GM12878 (cell line): ENCODE results near the gene SCN5A. TPM values are rescaled to one million over a fixed set of nuclear protein-coding genes. Genes with fewer than 3 reads are reported as not detected.

ENCODE experiments used
- ATAC-seq: fragments of 200-7000 bp; cut with Tn5 transposase; 3 replicates; pipeline ENCODE4 v1.9.1; 2020; ENCODE audit warnings: mild to moderate bottlenecking, moderate library complexity
- BruUV-seq: library from RNA; stranded (reverse); fragments of 400-500 nt; replicated peaks from 2 replicates; lab custom pipeline; 2021; lab: Mats Ljungman, UMichigan
- CTCF ChIA-PET: fragments of 300-600 bp; sonication (Branson Sonifier 250); formaldehyde crosslinking; extraction: SDS; loops from one replicate; lab custom pipeline; 2021; ENCODE audit warnings: inconsistent platforms; lab: Yijun Ruan, JAX
- POLR2A ChIA-PET: fragments of 350-600 bp; formaldehyde crosslinking; extraction: SDS; loops from one replicate; lab custom pipeline; 2021; ENCODE audit warnings: inconsistent platforms; lab: Charles Lee
- RAD21 ChIA-PET: fragments of 300-600 bp; sonication (Branson Sonifier 250); formaldehyde crosslinking; loops from one replicate; lab custom pipeline; 2023; ENCODE audit warnings: antibody characterized with exemption; ENCODE audit not compliant: unreplicated experiment; lab: Charles Lee
- SMC1A ChIA-PET: fragments of 300-600 bp; sonication (Branson Sonifier 250); formaldehyde crosslinking; loops from one replicate; lab custom pipeline; 2023; ENCODE audit not compliant: unreplicated experiment, uncharacterized antibody; lab: Charles Lee
- DNase-seq: peaks from one replicate; pipeline ENCODE4 v3.0.0-alpha.2; 2011; ENCODE audit warnings: low read depth, low spot score
- FAIRE-seq: peaks from 3 replicates; lab custom pipeline; 2011; peaks lifted over from hg19 to GRCh38; lab: Jason Lieb, UNC
- H2AFZ ChIP-seq: 2 replicates; pipeline ENCODE4 v1.6.0; 2011; ENCODE audit warnings: low read depth, low read length, control low read depth; ENCODE audit not compliant: control insufficient read depth
- H3K27ac ChIP-seq: 2 replicates; pipeline ENCODE4 v1.5.1; 2011; ENCODE audit warnings: control low read depth; ENCODE audit not compliant: control insufficient read depth, insufficient read depth
- H3K27me3 ChIP-seq, 2 experiments: replicated peaks in 1 of 2; 2 replicates each; pipeline versions ENCODE4 v1.6.0 to v1.6.1; 2011; ENCODE audit warnings: low read length in 1 of 2; ENCODE audit not compliant: control insufficient read depth in 2 of 2, insufficient read depth in 2 of 2
- H3K36me3 ChIP-seq, 2 experiments: 2 replicates each; pipeline ENCODE4 v1.5.1; 2011; ENCODE audit warnings: low read length in 1 of 2; ENCODE audit not compliant: control insufficient read depth in 2 of 2, insufficient read depth in 2 of 2
- H3K4me1 ChIP-seq: 2 replicates; pipeline ENCODE4 v1.6.1; 2011; ENCODE audit warnings: mild to moderate bottlenecking, low read length, moderate library complexity, mixed read lengths; ENCODE audit not compliant: control insufficient read depth, insufficient read depth
- H3K4me2 ChIP-seq: 2 replicates; pipeline ENCODE4 v1.6.0; 2011; ENCODE audit warnings: control low read depth; ENCODE audit not compliant: control insufficient read depth, insufficient read depth
- H3K4me3 ChIP-seq: fragments of 200-600 bp; sonication (generic); 2 replicates; pipeline ENCODE4 v1.5.1; 2016
- H3K79me2 ChIP-seq: 2 replicates; pipeline ENCODE4 v1.6.0; 2011; ENCODE audit warnings: low read length; ENCODE audit not compliant: control insufficient read depth, insufficient read depth
- H3K9ac ChIP-seq: 2 replicates; pipeline ENCODE4 v1.8.0; 2011; ENCODE audit warnings: low read length, control low read depth, mixed read lengths; ENCODE audit not compliant: control insufficient read depth, insufficient read depth
- H3K9me3 ChIP-seq: replicated peaks from 3 replicates; pipeline ENCODE4 v1.5.1; 2011; ENCODE audit warnings: mild to moderate bottlenecking, low read length; ENCODE audit not compliant: control insufficient read depth, insufficient read depth
- H4K20me1 ChIP-seq: 2 replicates; pipeline ENCODE4 v1.6.0; 2011; ENCODE audit not compliant: control insufficient read depth, insufficient read depth
- BHLHE40 ChIP-seq, 2 experiments: fragments of 450-650 bp in 1 of 2; IDR thresholded peaks; 2 replicates each; pipeline ENCODE4 v1.6.1; 2011 to 2017; ENCODE audit warnings: low read depth in 2 of 2, borderline replicate concordance in 1 of 2, improper control_type of control experiment in 1 of 2, low read length in 1 of 2, mild to moderate bottlenecking in 1 of 2
- CUX1 ChIP-seq: IDR thresholded peaks from 2 replicates; pipeline ENCODE4 v1.6.1; 2012; ENCODE audit warnings: improper control_type of control experiment, low read depth, low read length; ENCODE audit not compliant: insufficient replicate concordance
- E2F4 ChIP-seq: IDR thresholded peaks from 2 replicates; pipeline ENCODE4 v1.6.1; 2012; ENCODE audit warnings: low read depth, low read length, improper control_type of control experiment
- GATAD2B ChIP-seq: fragments of 450-650 bp; conservative IDR thresholded peaks from 2 replicates; pipeline ENCODE4 v1.6.1; 2017; ENCODE audit warnings: low read depth, mild to moderate bottlenecking, moderate library complexity
- HCFC1 ChIP-seq: fragments of 150-350 bp; IDR thresholded peaks from 2 replicates; pipeline ENCODE4 v1.6.1; 2014; ENCODE audit warnings: low read length
- HDGF ChIP-seq: fragments of 450-650 bp; IDR thresholded peaks from 2 replicates; pipeline ENCODE4 v1.6.1; 2016; ENCODE audit warnings: antibody characterized with exemption
- KDM1A ChIP-seq: fragments of 200-600 bp; sonication (generic); IDR thresholded peaks from 2 replicates; pipeline ENCODE4 v1.6.1; 2016; ENCODE audit warnings: borderline replicate concordance
- MXI1 ChIP-seq: fragments of 150-350 bp; IDR thresholded peaks from 2 replicates; pipeline ENCODE4 v1.6.1; 2011; ENCODE audit warnings: low read depth, mild to moderate bottlenecking, inconsistent platforms, low read length, improper control_type of control experiment
- NR2F1 ChIP-seq: fragments of 450-650 bp; conservative IDR thresholded peaks from 2 replicates; pipeline ENCODE4 v1.6.1; 2017; ENCODE audit warnings: mild to moderate bottlenecking
- SIX5 ChIP-seq: IDR thresholded peaks from 2 replicates; pipeline ENCODE4 v1.6.1; 2011; ENCODE audit warnings: mild to moderate bottlenecking, low read depth, low read length, moderate library complexity; ENCODE audit not compliant: severe bottlenecking
- SREBF1 ChIP-seq: IDR thresholded peaks from 2 replicates; pipeline ENCODE4 v1.6.1; 2012; ENCODE audit warnings: mild to moderate bottlenecking, low read length
- YY1 ChIP-seq: IDR thresholded peaks from 2 replicates; pipeline ENCODE4 v1.6.1; 2011; ENCODE audit warnings: low read depth, mild to moderate bottlenecking, low read length
- ZBTB33 ChIP-seq: fragments of 450-650 bp; IDR thresholded peaks from 2 replicates; pipeline ENCODE4 v1.6.1; 2017; ENCODE audit warnings: mild to moderate bottlenecking
- ZNF274 ChIP-seq: IDR thresholded peaks from one replicate; pipeline ENCODE4 v1.8.0; 2011; ENCODE audit not compliant: insufficient read length, insufficient read depth
- WGBS: methylation state at CpG from one replicate; pipeline ENCODE4 v1.1.6; 2016; ENCODE audit warnings: low lambda C conversion rate; ENCODE audit not compliant: insufficient replicate concordance, insufficient coverage; ENCODE audit errors: missing lambda C conversion rate; 5-methylcytosine and 5-hydroxymethylcytosine counted together
- in situ Hi-C: fragments of 300-500 bp; cut with MboI; formaldehyde crosslinking; loops from 9 replicates; pipeline ENCODE4 v1.14.3; 2018; ENCODE audit warnings: mixed read lengths
- intact Hi-C: fragments of 100-400 bp; cut with micrococcal nuclease; formaldehyde crosslinking; loops from one replicate; pipeline ENCODE4 v1.14.2; 2022; ENCODE audit not compliant: unreplicated experiment
- polyA plus RNA-seq, 11 experiments: library from polyadenylated mRNA; depleted of rRNA in 4 of 11; unstranded in 6 of 11; stranded (reverse) in 5 of 11; fragments of >200 nt; fragmentation: Nextera tagmentation in 4 of 11; fragmentation: Illumina TruSeq in 1 of 11; extraction: Ambion mirVana in 4 of 11; extraction: Trizol in 1 of 11; gene quantifications; 1 replicate in 1 of 11; 2 replicates in 10 of 11; pipeline versions ENCODE4 v1.2.1 to v1.2.3, GENCODE V29; 2011 to 2016; ENCODE audit warnings: inconsistent platforms in 2 of 11, missing spikeins in 2 of 11, low read depth in 1 of 11
- total RNA-seq, 4 experiments: library from RNA; depleted of rRNA in 3 of 4; stranded (reverse); fragments of >200 nt in 3 of 4; fragmentation: Illumina TruSeq in 1 of 4; extraction: Trizol in 1 of 4; gene quantifications; 2 replicates each; pipeline versions ENCODE4 v1.2.1 to v1.2.3, GENCODE V29; 2013 to 2021
- TF ChIP-seq, protein P1 (sequence below): fragments of 450-650 bp; IDR thresholded peaks from 2 replicates; pipeline ENCODE4 v1.6.1; 2018; ENCODE audit warnings: borderline replicate concordance, mild to moderate bottlenecking; ENCODE audit not compliant: partially characterized antibody

SCN5A gene
- total and polyA plus RNA-seq, 10 of the 15 experiments (the other 5 are each of a cell fraction or from before 2014, with no cell fraction given): not detected

DNA sequence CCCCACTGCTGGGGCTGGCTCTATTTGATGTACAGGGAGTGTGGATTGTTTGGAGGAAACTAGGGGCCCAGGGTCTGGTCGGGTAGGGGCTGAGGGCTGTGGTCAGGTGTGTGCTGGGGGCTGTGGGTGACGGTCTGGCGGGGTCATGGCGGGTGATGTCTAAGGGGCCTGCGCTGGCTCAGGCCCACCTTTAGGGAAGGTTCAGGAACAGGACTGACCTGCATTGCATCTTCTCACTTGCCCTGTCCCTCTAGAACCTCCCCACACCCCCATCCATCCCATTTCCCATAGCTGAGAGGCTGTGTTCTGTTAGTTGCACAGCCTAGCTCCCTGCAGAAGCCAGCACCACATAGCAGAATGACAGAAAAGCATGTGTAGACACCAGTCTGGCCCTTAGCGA, 39.1 kb downstream of the SCN5A start:
- H3K27ac ChIP-seq: no peak overlapping the region
- no peak overlapping the region for H3K9ac ChIP-seq
- no peaks in the 10 kb centered on the region; a peak in 2 of 4 replicates for H3K27me3 ChIP-seq
- H3K79me2 ChIP-seq: no peaks in the 10 kb centered on the region
- intact Hi-C loops: no loop called here
- in situ Hi-C loops: no loop called here
- H3K9me3 ChIP-seq: no peaks in the 10 kb centered on the region
- 23% methylated on average over 6 of the region's 6 CpGs for WGBS
- no peaks in the 10 kb centered on the region for H3K4me1 ChIP-seq
- ATAC-seq: no peak
- CTCF ChIA-PET: no interaction called here
- RAD21 ChIA-PET: no interaction called here
- H4K20me1 ChIP-seq: no peaks in the 10 kb centered on the region
- H3K4me2 ChIP-seq: no peak overlapping the region
- no peak for FAIRE-seq
- no peak overlapping the region for H2AFZ ChIP-seq
- no peak overlapping the region for H3K4me3 ChIP-seq
- POLR2A ChIA-PET: no interaction called here
- SMC1A ChIA-PET: no interaction called here
- no TSS peak for BruUV-seq
- DNase-seq: no peak
- no peaks in the 10 kb centered on the region for H3K36me3 ChIP-seq
- no peak for TF ChIP-seq MXI1
- TF ChIP-seq KDM1A: no peak
- no peak for TF ChIP-seq BHLHE40 (IDR thresholded peaks at IDR 0.05; ENCODE audit: borderline replicate concordance in 1 of 2, low read depth in 2 of 2, low read length in 1 of 2)
- TF ChIP-seq CUX1: no peak
- TF ChIP-seq ZNF274: no peak
- no peak for TF ChIP-seq HDGF
- TF ChIP-seq, protein P1, sequence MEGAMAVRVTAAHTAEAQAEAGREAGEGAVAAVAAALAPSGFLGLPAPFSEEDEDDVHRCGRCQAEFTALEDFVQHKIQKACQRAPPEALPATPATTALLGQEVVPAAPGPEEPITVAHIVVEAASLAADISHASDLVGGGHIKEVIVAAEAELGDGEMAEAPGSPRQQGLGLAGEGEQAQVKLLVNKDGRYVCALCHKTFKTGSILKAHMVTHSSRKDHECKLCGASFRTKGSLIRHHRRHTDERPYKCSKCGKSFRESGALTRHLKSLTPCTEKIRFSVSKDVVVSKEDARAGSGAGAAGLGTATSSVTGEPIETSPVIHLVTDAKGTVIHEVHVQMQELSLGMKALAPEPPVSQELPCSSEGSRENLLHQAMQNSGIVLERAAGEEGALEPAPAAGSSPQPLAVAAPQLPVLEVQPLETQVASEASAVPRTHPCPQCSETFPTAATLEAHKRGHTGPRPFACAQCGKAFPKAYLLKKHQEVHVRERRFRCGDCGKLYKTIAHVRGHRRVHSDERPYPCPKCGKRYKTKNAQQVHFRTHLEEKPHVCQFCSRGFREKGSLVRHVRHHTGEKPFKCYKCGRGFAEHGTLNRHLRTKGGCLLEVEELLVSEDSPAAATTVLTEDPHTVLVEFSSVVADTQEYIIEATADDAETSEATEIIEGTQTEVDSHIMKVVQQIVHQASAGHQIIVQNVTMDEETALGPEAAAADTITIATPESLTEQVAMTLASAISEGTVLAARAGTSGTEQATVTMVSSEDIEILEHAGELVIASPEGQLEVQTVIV: no peak
- no peak for TF ChIP-seq GATAD2B
- TF ChIP-seq SIX5: no peak
- TF ChIP-seq YY1: no peak
- TF ChIP-seq SREBF1: no peak
- no peak for TF ChIP-seq E2F4
- TF ChIP-seq NR2F1: no peak
- no peak for TF ChIP-seq HCFC1
- no peak for TF ChIP-seq ZBTB33
